GM12878 (cell line): ENCODE measurements around the gene DNAH2. TPM values are rescaled to one million over a fixed set of nuclear protein-coding genes. Genes with fewer than 3 reads are reported as not detected.

ENCODE experiments used
- ATAC-seq: fragments of 200-7000 bp; cut with Tn5 transposase; 3 replicates; pipeline ENCODE4 v1.9.1; 2020; ENCODE audit warnings: mild to moderate bottlenecking, moderate library complexity
- BruUV-seq: library from RNA; stranded (reverse); fragments of 400-500 nt; replicated peaks from 2 replicates; lab custom pipeline; 2021; lab: Mats Ljungman, UMichigan
- CTCF ChIA-PET: fragments of 300-600 bp; sonication (Branson Sonifier 250); formaldehyde crosslinking; extraction: SDS; loops from one replicate; lab custom pipeline; 2021; ENCODE audit warnings: inconsistent platforms; lab: Yijun Ruan, JAX
- POLR2A ChIA-PET: fragments of 350-600 bp; formaldehyde crosslinking; extraction: SDS; loops from one replicate; lab custom pipeline; 2021; ENCODE audit warnings: inconsistent platforms; lab: Charles Lee
- RAD21 ChIA-PET: fragments of 300-600 bp; sonication (Branson Sonifier 250); formaldehyde crosslinking; loops from one replicate; lab custom pipeline; 2023; ENCODE audit warnings: antibody characterized with exemption; ENCODE audit not compliant: unreplicated experiment; lab: Charles Lee
- SMC1A ChIA-PET: fragments of 300-600 bp; sonication (Branson Sonifier 250); formaldehyde crosslinking; loops from one replicate; lab custom pipeline; 2023; ENCODE audit not compliant: unreplicated experiment, uncharacterized antibody; lab: Charles Lee
- DNase-seq: peaks from one replicate; pipeline ENCODE4 v3.0.0-alpha.2; 2011; ENCODE audit warnings: low read depth, low spot score
- FAIRE-seq: peaks from 3 replicates; lab custom pipeline; 2011; peaks lifted over from hg19 to GRCh38; lab: Jason Lieb, UNC
- H2AFZ ChIP-seq: 2 replicates; pipeline ENCODE4 v1.6.0; 2011; ENCODE audit warnings: low read depth, low read length, control low read depth; ENCODE audit not compliant: control insufficient read depth
- H3K27ac ChIP-seq: 2 replicates; pipeline ENCODE4 v1.5.1; 2011; ENCODE audit warnings: control low read depth; ENCODE audit not compliant: control insufficient read depth, insufficient read depth
- H3K27me3 ChIP-seq, 2 experiments: replicated peaks in 1 of 2; 2 replicates each; pipeline versions ENCODE4 v1.6.0 to v1.6.1; 2011; ENCODE audit warnings: low read length in 1 of 2; ENCODE audit not compliant: control insufficient read depth in 2 of 2, insufficient read depth in 2 of 2
- H3K36me3 ChIP-seq, 2 experiments: 2 replicates each; pipeline ENCODE4 v1.5.1; 2011; ENCODE audit warnings: low read length in 1 of 2; ENCODE audit not compliant: control insufficient read depth in 2 of 2, insufficient read depth in 2 of 2
- H3K4me1 ChIP-seq: 2 replicates; pipeline ENCODE4 v1.6.1; 2011; ENCODE audit warnings: mild to moderate bottlenecking, low read length, moderate library complexity, mixed read lengths; ENCODE audit not compliant: control insufficient read depth, insufficient read depth
- H3K4me2 ChIP-seq: 2 replicates; pipeline ENCODE4 v1.6.0; 2011; ENCODE audit warnings: control low read depth; ENCODE audit not compliant: control insufficient read depth, insufficient read depth
- H3K4me3 ChIP-seq: fragments of 200-600 bp; sonication (generic); 2 replicates; pipeline ENCODE4 v1.5.1; 2016
- H3K79me2 ChIP-seq: 2 replicates; pipeline ENCODE4 v1.6.0; 2011; ENCODE audit warnings: low read length; ENCODE audit not compliant: control insufficient read depth, insufficient read depth
- H3K9ac ChIP-seq: 2 replicates; pipeline ENCODE4 v1.8.0; 2011; ENCODE audit warnings: low read length, control low read depth, mixed read lengths; ENCODE audit not compliant: control insufficient read depth, insufficient read depth
- H3K9me3 ChIP-seq: replicated peaks from 3 replicates; pipeline ENCODE4 v1.5.1; 2011; ENCODE audit warnings: mild to moderate bottlenecking, low read length; ENCODE audit not compliant: control insufficient read depth, insufficient read depth
- H4K20me1 ChIP-seq: 2 replicates; pipeline ENCODE4 v1.6.0; 2011; ENCODE audit not compliant: control insufficient read depth, insufficient read depth
- IKZF2 ChIP-seq, 2 experiments: fragments of 450-650 bp; IDR thresholded peaks; 2 replicates each; pipeline ENCODE4 v1.6.1; 2017; ENCODE audit warnings: mild to moderate bottlenecking in 2 of 2, moderate library complexity in 2 of 2
- JUND ChIP-seq: IDR thresholded peaks from 2 replicates; pipeline ENCODE4 v1.6.1; 2012; ENCODE audit warnings: low read depth, mild to moderate bottlenecking, low read length, improper control_type of control experiment, moderate library complexity
- KDM1A ChIP-seq: fragments of 200-600 bp; sonication (generic); IDR thresholded peaks from 2 replicates; pipeline ENCODE4 v1.6.1; 2016; ENCODE audit warnings: borderline replicate concordance
- SREBF2 ChIP-seq: IDR thresholded peaks from 2 replicates; pipeline ENCODE4 v1.6.1; 2012; ENCODE audit warnings: mild to moderate bottlenecking, low read length
- WGBS: methylation state at CpG from one replicate; pipeline ENCODE4 v1.1.6; 2016; ENCODE audit warnings: low lambda C conversion rate; ENCODE audit not compliant: insufficient replicate concordance, insufficient coverage; ENCODE audit errors: missing lambda C conversion rate; 5-methylcytosine and 5-hydroxymethylcytosine counted together
- in situ Hi-C: fragments of 300-500 bp; cut with MboI; formaldehyde crosslinking; loops from 9 replicates; pipeline ENCODE4 v1.14.3; 2018; ENCODE audit warnings: mixed read lengths
- intact Hi-C: fragments of 100-400 bp; cut with micrococcal nuclease; formaldehyde crosslinking; loops from one replicate; pipeline ENCODE4 v1.14.2; 2022; ENCODE audit not compliant: unreplicated experiment
- polyA plus RNA-seq, 11 experiments: library from polyadenylated mRNA; depleted of rRNA in 4 of 11; unstranded in 6 of 11; stranded (reverse) in 5 of 11; fragments of >200 nt; fragmentation: Nextera tagmentation in 4 of 11; fragmentation: Illumina TruSeq in 1 of 11; extraction: Ambion mirVana in 4 of 11; extraction: Trizol in 1 of 11; gene quantifications; 1 replicate in 1 of 11; 2 replicates in 10 of 11; pipeline versions ENCODE4 v1.2.1 to v1.2.3, GENCODE V29; 2011 to 2016; ENCODE audit warnings: inconsistent platforms in 2 of 11, missing spikeins in 2 of 11, low read depth in 1 of 11
- total RNA-seq, 4 experiments: library from RNA; depleted of rRNA in 3 of 4; stranded (reverse); fragments of >200 nt in 3 of 4; fragmentation: Illumina TruSeq in 1 of 4; extraction: Trizol in 1 of 4; gene quantifications; 2 replicates each; pipeline versions ENCODE4 v1.2.1 to v1.2.3, GENCODE V29; 2013 to 2021
- TF ChIP-seq, protein P1 (sequence below): fragments of 450-650 bp; formaldehyde crosslinking; IDR thresholded peaks from 2 replicates; pipeline ENCODE4 v1.4.0; 2022; ENCODE audit warnings: mild to moderate bottlenecking, moderate library complexity

Gene DNAH2
- total and polyA plus RNA-seq, 10 of the 15 experiments (the other 5 are each of a cell fraction or from before 2014, with no cell fraction given), result not detected

DNA sequence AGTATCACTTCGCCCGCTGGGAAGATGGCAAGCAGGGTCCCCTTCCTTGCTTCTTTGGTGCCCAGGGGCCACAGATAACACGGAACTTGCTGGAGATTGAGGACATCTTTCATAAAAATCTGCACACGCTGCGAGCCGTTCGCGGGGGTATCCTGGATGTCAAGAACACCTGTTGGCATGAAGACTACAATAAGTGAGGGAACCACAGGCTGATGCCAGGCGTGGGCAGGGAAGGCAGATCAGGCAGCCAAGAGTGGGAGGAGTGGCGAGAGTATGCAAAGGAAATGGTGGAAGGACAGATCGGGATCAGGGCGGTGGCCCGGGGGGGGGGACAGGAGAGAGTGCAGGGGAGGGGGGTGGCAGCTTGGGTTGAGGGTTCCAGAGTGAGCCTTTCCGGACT, 22.2 kb downstream of the DNAH2 start:
- Histone ChIP-seq H2AFZ (no peak overlapping the region), H4K20me1 (no peaks in the 10 kb centered on the region)
- SMC1A ChIA-PET, result no interaction called here

DNA sequence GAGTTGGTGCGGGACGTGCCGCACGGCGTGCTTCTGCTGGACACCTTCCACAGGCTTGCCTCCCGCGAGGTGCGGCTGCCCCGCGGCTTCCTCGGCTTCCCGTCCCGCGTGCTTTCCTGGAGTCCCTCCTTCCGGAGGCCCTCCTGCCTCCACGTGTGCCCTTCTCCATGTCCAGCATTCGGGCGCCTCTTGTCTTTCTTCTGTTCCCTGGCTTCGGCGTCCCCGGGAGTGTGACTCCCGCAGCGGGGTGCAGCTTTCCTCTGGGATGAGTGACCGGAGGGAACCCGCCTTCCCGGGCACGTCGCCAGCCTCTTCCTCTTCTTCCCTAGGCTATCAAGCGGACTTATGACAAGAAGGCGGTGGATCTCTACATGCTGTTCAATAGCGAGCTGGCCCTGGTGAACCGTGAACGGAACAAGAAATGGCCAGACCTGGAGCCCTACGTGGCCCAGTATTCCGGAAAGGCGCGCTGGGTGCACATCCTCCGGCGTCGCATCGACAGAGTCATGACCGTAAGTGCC, 23.0 kb downstream of the DNAH2 start:
- H3K4me1 ChIP-seq, result no peaks in the 10 kb centered on the region
- intact Hi-C loops (loop anchor here (5.0 to 10.0 kb wide), 3 partner anchors 84 to 317 kb away; no protein-coding TSS in a partner anchor), in situ Hi-C loops (no loop called here)
- no peaks in the 10 kb centered on the region for H4K20me1 ChIP-seq
- ChIA-PET SMC1A (interaction anchor here (0.6 kb wide), 1 partner anchor 357 kb away, joined by 3 read pairs; no protein-coding TSS in a partner anchor), CTCF (no interaction called here), POLR2A (no interaction called here), RAD21 (no interaction called here)
- no peak overlapping the region for H2AFZ ChIP-seq
- ATAC-seq, result no peak
- H3K4me3 ChIP-seq, result no peak overlapping the region
- TF ChIP-seq, protein P1, sequence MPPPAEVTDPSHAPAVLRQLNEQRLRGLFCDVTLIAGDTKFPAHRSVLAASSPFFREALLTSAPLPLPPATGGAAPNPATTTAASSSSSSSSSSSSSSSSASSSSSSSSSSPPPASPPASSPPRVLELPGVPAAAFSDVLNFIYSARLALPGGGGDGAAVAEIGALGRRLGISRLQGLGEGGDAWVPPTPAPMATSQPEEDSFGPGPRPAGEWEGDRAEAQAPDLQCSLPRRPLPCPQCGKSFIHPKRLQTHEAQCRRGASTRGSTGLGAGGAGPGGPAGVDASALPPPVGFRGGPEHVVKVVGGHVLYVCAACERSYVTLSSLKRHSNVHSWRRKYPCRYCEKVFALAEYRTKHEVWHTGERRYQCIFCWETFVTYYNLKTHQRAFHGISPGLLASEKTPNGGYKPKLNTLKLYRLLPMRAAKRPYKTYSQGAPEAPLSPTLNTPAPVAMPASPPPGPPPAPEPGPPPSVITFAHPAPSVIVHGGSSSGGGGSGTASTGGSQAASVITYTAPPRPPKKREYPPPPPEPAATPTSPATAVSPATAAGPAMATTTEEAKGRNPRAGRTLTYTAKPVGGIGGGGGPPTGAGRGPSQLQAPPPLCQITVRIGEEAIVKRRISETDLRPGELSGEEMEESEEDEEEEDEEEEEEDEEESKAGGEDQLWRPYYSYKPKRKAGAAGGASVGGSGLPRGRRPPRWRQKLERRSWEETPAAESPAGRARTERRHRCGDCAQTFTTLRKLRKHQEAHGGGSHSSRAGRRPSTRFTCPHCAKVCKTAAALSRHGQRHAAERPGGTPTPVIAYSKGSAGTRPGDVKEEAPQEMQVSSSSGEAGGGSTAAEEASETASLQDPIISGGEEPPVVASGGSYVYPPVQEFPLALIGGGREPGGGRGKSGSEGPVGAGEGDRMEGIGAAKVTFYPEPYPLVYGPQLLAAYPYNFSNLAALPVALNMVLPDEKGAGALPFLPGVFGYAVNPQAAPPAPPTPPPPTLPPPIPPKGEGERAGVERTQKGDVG (CRISPR knock-in tag), result no peak
- H3K79me2 ChIP-seq, result no peaks in the 10 kb centered on the region
- DNase-seq, result no peak
- WGBS, result 43% methylated on average over 42 of the region's 42 CpGs
- no peaks in the 10 kb centered on the region for H3K36me3 ChIP-seq
- BruUV-seq, result no TSS peak
- no peaks in the 10 kb centered on the region; a peak in 2 of 4 replicates for H3K27me3 ChIP-seq
- no peak overlapping the region for H3K4me2 ChIP-seq
- FAIRE-seq, result no peak
- no peak overlapping the region for H3K27ac ChIP-seq
- no peak overlapping the region for H3K9ac ChIP-seq
- no peaks in the 10 kb centered on the region for H3K9me3 ChIP-seq

More for the DNA sequence above, 22.2 kb downstream of the DNAH2 start:
- ChIA-PET RAD21 (no interaction called here), CTCF (no interaction called here), POLR2A (no interaction called here)
- Histone ChIP-seq H3K4me1 (no peaks in the 10 kb centered on the region), H3K36me3 (no peaks in the 10 kb centered on the region), H3K27ac (no peak overlapping the region), H3K4me2 (no peak overlapping the region), H3K4me3 (no peak overlapping the region), H3K79me2 (no peaks in the 10 kb centered on the region), H3K9ac (no peak overlapping the region), H3K27me3 (no peaks in the 10 kb centered on the region; a peak in 2 of 4 replicates), H3K9me3 (no peaks in the 10 kb centered on the region)
- ATAC-seq, result no peak
- 51% methylated on average over 11 of the region's 14 CpGs for WGBS
- no TSS peak for BruUV-seq
- no peak for DNase-seq
- in situ Hi-C loops (no loop called here), intact Hi-C loops (loop anchor here (5.0 to 10.0 kb wide), 3 partner anchors 85 to 318 kb away; no protein-coding TSS in a partner anchor)
- no peak for FAIRE-seq
- TF ChIP-seq KDM1A (no peak), JUND (no peak), IKZF2 (IDR thresholded peaks at IDR 0.05) (no peak), SREBF2 (no peak)
